Fibroblast of lung (primary cell): ENCODE results near the gene UBE3A. TPM values are rescaled to one million over a fixed set of nuclear protein-coding genes. Genes with fewer than 3 reads are reported as not detected.

Source experiments
- DNase-seq, 2 donors: peaks; one replicate each; pipeline versions ENCODE4 v3.0.0 to v3.0.0-alpha.2; 2010; ENCODE audit warnings: low read depth in 2 of 2
- H2AFZ ChIP-seq: 2 replicates; pipeline ENCODE4 v1.5.1; 2012; ENCODE audit warnings: low read length, control low read depth, inconsistent platforms
- H3K27ac ChIP-seq: 2 replicates; pipeline ENCODE4 v1.5.1; 2011; ENCODE audit warnings: low read length, control low read depth; ENCODE audit not compliant: insufficient read depth
- H3K27me3 ChIP-seq: 2 replicates; pipeline ENCODE4 v1.5.1; 2011; ENCODE audit warnings: mild to moderate bottlenecking, low read length; ENCODE audit not compliant: control insufficient read depth, insufficient read depth
- H3K36me3 ChIP-seq: 2 replicates; pipeline ENCODE4 v1.5.1; 2011; ENCODE audit warnings: low read length; ENCODE audit not compliant: control insufficient read depth, insufficient read depth
- H3K4me1 ChIP-seq: 2 replicates; pipeline ENCODE4 v1.5.1; 2011; ENCODE audit warnings: low read length; ENCODE audit not compliant: control insufficient read depth, insufficient read depth; ENCODE audit errors: extremely low read depth
- H3K4me2 ChIP-seq: 2 replicates; pipeline ENCODE4 v1.5.1; 2011; ENCODE audit warnings: low read length, control low read depth; ENCODE audit not compliant: insufficient read depth; ENCODE audit errors: extremely low read depth
- H3K4me3 ChIP-seq, 4 experiments: fragments of 200-600 bp in 1 of 4; sonication (generic) in 1 of 4; replicated peaks in 1 of 4; 2 replicates each; pipeline ENCODE4 v1.5.1; 2011 to 2016; ENCODE audit warnings: low read length in 4 of 4, low read depth in 3 of 4, mild to moderate bottlenecking in 3 of 4, control low read depth in 2 of 4, inconsistent platforms in 1 of 4, mixed read lengths in 1 of 4; ENCODE audit not compliant: insufficient read depth in 1 of 4; ENCODE audit errors: control extremely low read depth in 1 of 4
- H3K79me2 ChIP-seq: 2 replicates; pipeline ENCODE4 v1.5.1; 2012; ENCODE audit warnings: mild to moderate bottlenecking, low read length, inconsistent platforms; ENCODE audit not compliant: control insufficient read depth, insufficient read depth
- H3K9ac ChIP-seq: 2 replicates; pipeline ENCODE4 v1.5.1; 2011; ENCODE audit warnings: mild to moderate bottlenecking, low read length, control low read depth; ENCODE audit not compliant: insufficient read depth
- H3K9me3 ChIP-seq: 2 replicates; pipeline ENCODE4 v1.5.1; 2012; ENCODE audit warnings: low read depth, low read length; ENCODE audit not compliant: control insufficient read depth, insufficient read depth
- H4K20me1 ChIP-seq: 2 replicates; pipeline ENCODE4 v1.5.1; 2011; ENCODE audit warnings: low read length; ENCODE audit not compliant: control insufficient read depth, insufficient read depth; ENCODE audit errors: extremely low read depth
- EZH2 ChIP-seq: IDR thresholded peaks from 2 replicates; pipeline ENCODE4 v1.5.1; 2012; ENCODE audit warnings: low read length, control low read depth, mild to moderate bottlenecking; ENCODE audit errors: missing control alignments
- polyA plus RNA-seq, 2 donors: library from polyadenylated mRNA; depleted of rRNA in 1 of 2; stranded (reverse) in 1 of 2; unstranded in 1 of 2; fragments of >200 nt; gene quantifications; 2 replicates each; pipeline ENCODE4 v1.2.1, GENCODE V29; 2011 to 2012; ENCODE audit warnings: missing spikeins in 1 of 2
- total RNA-seq: library from RNA; depleted of rRNA; stranded (reverse); fragments of >200 nt; gene quantifications from 2 replicates; pipeline ENCODE4 v1.2.1, GENCODE V29; 2014
- TF ChIP-seq, protein P1 (sequence below), 2 donors: IDR thresholded peaks in 1 of 2; conservative IDR thresholded peaks in 1 of 2; 1 replicate in 1 of 2; 2 replicates in 1 of 2; pipeline ENCODE4 v1.5.1; 2011 to 2012; ENCODE audit warnings: low read length in 2 of 2, control low read depth in 1 of 2, inconsistent platforms in 1 of 2, low read depth in 1 of 2, mild to moderate bottlenecking in 1 of 2

UBE3A gene
- total and polyA plus RNA-seq, 2 donors (not counting 1 experiment from before 2014, with no cell fraction given), result 37.2 to 71.5 TPM

- Histone ChIP-seq H3K4me2 (no peak overlapping the region), H3K36me3 (no peaks in the 10 kb centered on the region), H3K9me3 (no peaks in the 10 kb centered on the region), H3K9ac (no peak overlapping the region), H3K79me2 (no peaks in the 10 kb centered on the region), H3K27me3 (no peaks in the 10 kb centered on the region), H2AFZ (no peak overlapping the region), H3K4me3 (no peak overlapping the region), H4K20me1 (no peaks in the 10 kb centered on the region), H3K27ac (no peak overlapping the region), H3K4me1 (no peaks in the 10 kb centered on the region)
- no peak for TF ChIP-seq EZH2
- TF ChIP-seq, protein P1, sequence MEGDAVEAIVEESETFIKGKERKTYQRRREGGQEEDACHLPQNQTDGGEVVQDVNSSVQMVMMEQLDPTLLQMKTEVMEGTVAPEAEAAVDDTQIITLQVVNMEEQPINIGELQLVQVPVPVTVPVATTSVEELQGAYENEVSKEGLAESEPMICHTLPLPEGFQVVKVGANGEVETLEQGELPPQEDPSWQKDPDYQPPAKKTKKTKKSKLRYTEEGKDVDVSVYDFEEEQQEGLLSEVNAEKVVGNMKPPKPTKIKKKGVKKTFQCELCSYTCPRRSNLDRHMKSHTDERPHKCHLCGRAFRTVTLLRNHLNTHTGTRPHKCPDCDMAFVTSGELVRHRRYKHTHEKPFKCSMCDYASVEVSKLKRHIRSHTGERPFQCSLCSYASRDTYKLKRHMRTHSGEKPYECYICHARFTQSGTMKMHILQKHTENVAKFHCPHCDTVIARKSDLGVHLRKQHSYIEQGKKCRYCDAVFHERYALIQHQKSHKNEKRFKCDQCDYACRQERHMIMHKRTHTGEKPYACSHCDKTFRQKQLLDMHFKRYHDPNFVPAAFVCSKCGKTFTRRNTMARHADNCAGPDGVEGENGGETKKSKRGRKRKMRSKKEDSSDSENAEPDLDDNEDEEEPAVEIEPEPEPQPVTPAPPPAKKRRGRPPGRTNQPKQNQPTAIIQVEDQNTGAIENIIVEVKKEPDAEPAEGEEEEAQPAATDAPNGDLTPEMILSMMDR (conservative IDR thresholded peaks at IDR 0.05 in 1 of 2, IDR thresholded peaks at IDR 0.05 in 1 of 2; ENCODE audit: low read depth in 1 of 2, low read length in 2 of 2), result no peak
- DNase-seq, result no peak
These were observed 29.8 kb upstream of the UBE3A start for GRCh38 chr15:25468611-25469010.

- Histone ChIP-seq H4K20me1 (no peaks in the 10 kb centered on the region), H2AFZ (no peak overlapping the region), H3K79me2 (no peaks in the 10 kb centered on the region), H3K4me1 (no peaks in the 10 kb centered on the region), H3K4me2 (no peak overlapping the region), H3K9me3 (no peaks in the 10 kb centered on the region), H3K36me3 (no peaks in the 10 kb centered on the region), H3K9ac (no peak overlapping the region), H3K27me3 (no peaks in the 10 kb centered on the region), H3K4me3 (no peak overlapping the region), H3K27ac (no peak overlapping the region)
- TF ChIP-seq EZH2, result no peak
- TF ChIP-seq, protein P1 (conservative IDR thresholded peaks at IDR 0.05 in 1 of 2, IDR thresholded peaks at IDR 0.05 in 1 of 2; ENCODE audit: low read depth in 1 of 2, low read length in 2 of 2), result no peak
- DNase-seq, result no peak
These were observed 27.0 kb upstream of the UBE3A start for GRCh38 chr15:25465835-25466234.

DNA sequence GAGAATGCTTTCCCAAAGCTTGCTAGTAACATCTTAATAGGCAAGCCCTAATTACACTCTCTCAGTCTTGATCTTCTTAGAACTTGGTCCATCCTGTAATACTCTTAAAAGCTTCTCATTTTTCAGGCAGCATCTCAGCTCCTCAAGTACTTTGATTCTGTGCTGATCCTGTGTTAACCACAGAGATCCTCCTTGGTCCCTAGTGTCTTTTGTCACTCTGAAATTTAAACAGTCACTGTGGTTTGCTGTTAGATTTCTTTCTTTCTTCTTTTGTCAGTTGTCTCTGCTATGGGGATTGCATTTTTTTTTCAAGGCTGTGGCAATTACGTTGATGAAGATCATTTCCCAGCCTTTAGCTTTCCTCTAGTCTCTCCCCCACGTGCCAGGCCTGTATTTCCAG is 26.0 kb upstream of the UBE3A start:
- Histone ChIP-seq H3K36me3 (no peaks in the 10 kb centered on the region), H3K27me3 (no peaks in the 10 kb centered on the region), H3K4me2 (no peak overlapping the region), H3K4me1 (no peaks in the 10 kb centered on the region), H3K9me3 (no peaks in the 10 kb centered on the region), H3K9ac (no peak overlapping the region), H3K27ac (no peak overlapping the region), H4K20me1 (no peaks in the 10 kb centered on the region), H3K4me3 (no peak overlapping the region), H3K79me2 (no peaks in the 10 kb centered on the region), H2AFZ (no peak overlapping the region)
- no peak for DNase-seq
- TF ChIP-seq, protein P1 (conservative IDR thresholded peaks at IDR 0.05 in 1 of 2, IDR thresholded peaks at IDR 0.05 in 1 of 2; ENCODE audit: low read depth in 1 of 2, low read length in 2 of 2), result no peak
- no peak for TF ChIP-seq EZH2
